HCT116 (cell line): ENCODE data around the gene MAP3K20. TPM values are rescaled to one million over a fixed set of nuclear protein-coding genes. Genes with fewer than 3 reads are reported as not detected.
"Not testable (repeated sequence)": the region's sequence is repeated elsewhere in the genome, so short reads cannot be mapped to it uniquely, and the experiment has no call there.

Experiments used
- ATAC-seq: fragments of 200-7000 bp; cut with Tn5 transposase; 2 replicates; pipeline ENCODE4 v1.9.1; 2020; ENCODE audit warnings: mild to moderate bottlenecking, moderate library complexity
- BruUV-seq: library from RNA; stranded (reverse); fragments of 400-500 nt; replicated peaks from 2 replicates; lab custom pipeline; 2021; lab: Mats Ljungman, UMichigan
- CTCF ChIA-PET: fragments of 300-600 bp; sonication (Branson Sonifier 250); formaldehyde crosslinking; loops from one replicate; lab custom pipeline; 2021; ENCODE audit warnings: antibody characterized with exemption; lab: Charles Lee
- POLR2A ChIA-PET: fragments of 300-600, 350-600 bp; sonication (Branson Sonifier 250); formaldehyde crosslinking; loops from one replicate; lab custom pipeline; 2021; ENCODE audit warnings: antibody characterized with exemption; lab: Charles Lee
- RAD21 ChIA-PET, 2 experiments: fragments of 300-600 bp; sonication (Branson Sonifier 250); formaldehyde crosslinking; loops; one replicate each; lab custom pipeline; 2023; ENCODE audit warnings: low total read pairs in 2 of 2; ENCODE audit not compliant: uncharacterized antibody in 2 of 2, unreplicated experiment in 2 of 2, low non-redundant PET in 1 of 2; lab: Charles Lee
- DNase-seq: peaks from one replicate; pipeline ENCODE4 v3.0.0-alpha.2; 2010; ENCODE audit warnings: low read depth, low spot score
- H2AFZ ChIP-seq: fragments of 200-600 bp; shearing (Covaris generic), sonication (generic); 2 replicates; pipeline ENCODE4 v1.6.1; 2017; ENCODE audit warnings: low read depth, mixed run types, mixed read lengths, antibody characterized with exemption, low read length; ENCODE audit not compliant: poor library complexity, severe bottlenecking
- H3K27ac ChIP-seq: 2 replicates; pipeline ENCODE4 v1.5.1; 2012; ENCODE audit warnings: low read depth, low read length
- H3K27me3 ChIP-seq: fragments of 200-600 bp; sonication (generic); 2 replicates; pipeline ENCODE4 v1.6.1; 2016; ENCODE audit warnings: mixed run types, low read length, mixed read lengths; ENCODE audit not compliant: insufficient read depth
- H3K36me3 ChIP-seq, 2 experiments: fragments of 200-500 bp in 1 of 2; fragments of 200-600 bp in 1 of 2; sonication (Bioruptor generic) in 1 of 2; sonication (generic) in 1 of 2; 2 replicates each; pipeline versions ENCODE4 v1.5.1 to v1.6.1; 2014 to 2016; ENCODE audit warnings: low read length in 2 of 2, inconsistent platforms in 1 of 2, mixed read lengths in 1 of 2, mixed run types in 1 of 2; ENCODE audit not compliant: insufficient read depth in 2 of 2, control insufficient read depth in 1 of 2
- H3K4me1 ChIP-seq, 2 experiments: fragments of 200-600 bp in 1 of 2; sonication (generic) in 1 of 2; 2 replicates each; pipeline versions ENCODE4 v1.5.1 to v1.6.1; 2012 to 2017; ENCODE audit warnings: low read length in 2 of 2, inconsistent platforms in 1 of 2, mild to moderate bottlenecking in 1 of 2, mixed read lengths in 1 of 2, mixed run types in 1 of 2, moderate library complexity in 1 of 2; ENCODE audit not compliant: insufficient read depth in 2 of 2, control insufficient read depth in 1 of 2
- H3K4me2 ChIP-seq: fragments of 200-600 bp; sonication (generic); 2 replicates; pipeline ENCODE4 v1.6.1; 2017; ENCODE audit warnings: mixed run types, low read length, mixed read lengths
- H3K4me3 ChIP-seq, 2 experiments: fragments of 200-600 bp in 1 of 2; sonication (generic) in 1 of 2; replicated peaks in 1 of 2; 2 replicates each; pipeline ENCODE4 v1.5.1; 2011 to 2016; ENCODE audit warnings: low read length in 2 of 2, control low read depth in 1 of 2, low read depth in 1 of 2, mild to moderate bottlenecking in 1 of 2, mixed read lengths in 1 of 2, mixed run types in 1 of 2
- H3K79me2 ChIP-seq: fragments of 200-600 bp; sonication (generic); 2 replicates; pipeline ENCODE4 v1.6.1; 2017; ENCODE audit warnings: mild to moderate bottlenecking, mixed run types, low read length, moderate library complexity, mixed read lengths; ENCODE audit not compliant: insufficient read depth
- H3K9ac ChIP-seq: fragments of 200-600 bp; sonication (generic); 2 replicates; pipeline ENCODE4 v1.6.1; 2016; ENCODE audit warnings: low read length, mixed read lengths
- H3K9me2 ChIP-seq: fragments of 200-600 bp; sonication (generic), shearing (Covaris generic); 2 replicates; pipeline ENCODE4 v1.6.1; 2017; ENCODE audit warnings: mixed run types, mild to moderate bottlenecking, moderate library complexity; ENCODE audit not compliant: insufficient read depth
- H3K9me3 ChIP-seq, 2 experiments: fragments of 200-500 bp in 1 of 2; fragments of 200-600 bp in 1 of 2; sonication (Bioruptor generic) in 1 of 2; sonication (generic) in 1 of 2; 2 replicates each; pipeline ENCODE4 v1.6.1; 2014 to 2017; ENCODE audit warnings: low read length in 2 of 2, mixed read lengths in 2 of 2, inconsistent platforms in 1 of 2, low read depth in 1 of 2, mild to moderate bottlenecking in 1 of 2, mixed run types in 1 of 2, moderate library complexity in 1 of 2; ENCODE audit not compliant: control insufficient read depth in 1 of 2, insufficient read depth in 1 of 2
- H4K20me1 ChIP-seq: fragments of 200-600 bp; sonication (generic), shearing (Covaris generic); 2 replicates; pipeline ENCODE4 v1.6.1; 2017; ENCODE audit warnings: mixed run types, mild to moderate bottlenecking, moderate library complexity; ENCODE audit not compliant: insufficient read depth
- ZFX ChIP-seq: fragments of 450-650 bp; IDR thresholded peaks from 2 replicates; pipeline ENCODE4 v1.6.1; 2017
- intact Hi-C: fragments of 100-400 bp; cut with micrococcal nuclease; formaldehyde crosslinking; loops from 2 replicates; pipeline ENCODE4 v1.10.0; 2022
- total RNA-seq: library from RNA; stranded (reverse); gene quantifications from one replicate; pipeline ENCODE4 v1.2.1, GENCODE V29; 2021; ENCODE audit not compliant: unreplicated experiment
- TF ChIP-seq, protein P1 (sequence below): IDR thresholded peaks from 2 replicates; pipeline ENCODE4 v1.6.1; 2012; ENCODE audit warnings: low read depth

The MAP3K20 gene
- total RNA-seq, 1 experiment from 2014 or later = 40.0 TPM

DNA sequence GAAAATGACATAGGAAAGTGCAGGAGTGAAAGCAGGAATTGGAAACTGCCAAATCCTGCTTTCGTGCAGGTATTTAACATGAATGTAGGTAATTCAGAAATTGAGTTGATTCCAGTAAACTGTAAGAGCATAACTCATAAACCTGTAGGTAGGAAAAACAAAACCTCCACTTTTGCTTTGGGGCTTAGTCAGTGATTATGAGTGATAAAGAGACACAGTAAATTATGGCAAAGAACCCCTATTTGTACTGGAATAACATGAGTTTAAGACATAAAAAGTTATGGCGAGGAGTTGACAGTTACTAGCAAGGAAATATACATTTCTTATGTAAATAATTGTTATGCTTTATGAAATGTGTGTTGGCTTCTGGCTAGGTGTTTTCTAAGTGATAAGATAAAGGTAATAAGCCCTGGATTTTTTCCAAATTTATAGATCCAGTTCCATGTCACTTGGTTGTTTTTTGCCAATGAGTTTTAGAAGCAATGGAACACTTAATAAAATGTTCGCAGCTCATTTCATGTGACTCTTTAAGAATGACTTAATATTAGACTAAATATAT is 17.3 kb downstream of the MAP3K20 start:
- intact Hi-C loops = no loop called here
- CTCF ChIA-PET = no interaction called here
- Histone ChIP-seq H4K20me1 (no peaks in the 10 kb centered on the region), H3K4me1 (no peaks in the 10 kb centered on the region), H3K79me2 (peaks cover 41% of the 10 kb centered on the region), H3K9me2 (no peaks in the 10 kb centered on the region), H3K27ac (no peak overlapping the region)
- no peak for DNase-seq
- TF ChIP-seq, protein P1, sequence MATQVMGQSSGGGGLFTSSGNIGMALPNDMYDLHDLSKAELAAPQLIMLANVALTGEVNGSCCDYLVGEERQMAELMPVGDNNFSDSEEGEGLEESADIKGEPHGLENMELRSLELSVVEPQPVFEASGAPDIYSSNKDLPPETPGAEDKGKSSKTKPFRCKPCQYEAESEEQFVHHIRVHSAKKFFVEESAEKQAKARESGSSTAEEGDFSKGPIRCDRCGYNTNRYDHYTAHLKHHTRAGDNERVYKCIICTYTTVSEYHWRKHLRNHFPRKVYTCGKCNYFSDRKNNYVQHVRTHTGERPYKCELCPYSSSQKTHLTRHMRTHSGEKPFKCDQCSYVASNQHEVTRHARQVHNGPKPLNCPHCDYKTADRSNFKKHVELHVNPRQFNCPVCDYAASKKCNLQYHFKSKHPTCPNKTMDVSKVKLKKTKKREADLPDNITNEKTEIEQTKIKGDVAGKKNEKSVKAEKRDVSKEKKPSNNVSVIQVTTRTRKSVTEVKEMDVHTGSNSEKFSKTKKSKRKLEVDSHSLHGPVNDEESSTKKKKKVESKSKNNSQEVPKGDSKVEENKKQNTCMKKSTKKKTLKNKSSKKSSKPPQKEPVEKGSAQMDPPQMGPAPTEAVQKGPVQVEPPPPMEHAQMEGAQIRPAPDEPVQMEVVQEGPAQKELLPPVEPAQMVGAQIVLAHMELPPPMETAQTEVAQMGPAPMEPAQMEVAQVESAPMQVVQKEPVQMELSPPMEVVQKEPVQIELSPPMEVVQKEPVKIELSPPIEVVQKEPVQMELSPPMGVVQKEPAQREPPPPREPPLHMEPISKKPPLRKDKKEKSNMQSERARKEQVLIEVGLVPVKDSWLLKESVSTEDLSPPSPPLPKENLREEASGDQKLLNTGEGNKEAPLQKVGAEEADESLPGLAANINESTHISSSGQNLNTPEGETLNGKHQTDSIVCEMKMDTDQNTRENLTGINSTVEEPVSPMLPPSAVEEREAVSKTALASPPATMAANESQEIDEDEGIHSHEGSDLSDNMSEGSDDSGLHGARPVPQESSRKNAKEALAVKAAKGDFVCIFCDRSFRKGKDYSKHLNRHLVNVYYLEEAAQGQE = no peak
- no peak for TF ChIP-seq ZFX
- TF ChIP-seq, all 23 proteins: peak for 0
- Histone ChIP-seq H3K36me3 (peaks cover 0 to 4% of the 10 kb centered on the region in 2 experiments; a peak in 1 of 4 replicates), H3K9ac (no peak overlapping the region), H2AFZ (no peak overlapping the region), H3K4me2 (no peak overlapping the region), H3K27me3 (no peaks in the 10 kb centered on the region), H3K4me3 (no peak overlapping the region), H3K9me3 (no peaks in the 10 kb centered on the region)
- ChIA-PET RAD21 (no interaction called here), POLR2A (no interaction called here)
- no TSS peak for BruUV-seq
- no peak for ATAC-seq

DNA sequence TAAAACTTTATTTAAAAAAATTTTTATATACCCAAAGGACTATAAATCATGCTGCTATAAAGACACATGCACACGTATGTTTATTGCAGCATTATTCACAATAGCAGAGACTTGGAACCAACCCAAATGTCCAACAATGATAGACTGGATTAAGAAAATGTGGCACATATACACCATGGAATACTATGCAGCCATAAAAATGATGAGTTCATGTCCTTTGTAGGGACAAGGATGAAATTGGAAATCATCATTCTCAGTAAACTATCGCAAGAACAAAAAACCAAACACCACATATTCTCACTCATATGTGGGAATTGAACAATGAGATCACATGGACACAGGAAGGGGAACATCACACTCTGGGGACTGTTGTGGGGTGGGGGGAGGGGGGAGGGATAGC is 18.0 kb downstream of the MAP3K20 start:
- intact Hi-C loops, H4K20me1 ChIP-seq, H3K4me2 ChIP-seq, H2AFZ ChIP-seq, H3K27me3 ChIP-seq, BruUV-seq, ATAC-seq, H3K27ac ChIP-seq, RAD21 ChIA-PET, POLR2A ChIA-PET, H3K9me2 ChIP-seq, H3K9me3 ChIP-seq, H3K4me1 ChIP-seq, H3K9ac ChIP-seq, CTCF ChIA-PET, DNase-seq, H3K36me3 ChIP-seq, H3K4me3 ChIP-seq: not testable (repeated sequence)
- peaks cover 34% of the 10 kb centered on the region for H3K79me2 ChIP-seq
